Esophagus muscularis mucosa (tissue), 4 donors: ENCODE results near the gene RNF186. TPM values are rescaled to one million over a fixed set of nuclear protein-coding genes. Genes with fewer than 3 reads are reported as not detected.

Experiments used
- DNase-seq: peaks from one replicate; pipeline ENCODE4 v3.0.0-alpha.2; 2017; ENCODE audit errors: extremely low spot score
- H3K27ac ChIP-seq, 4 donors: fragments of 200-600 bp; sonication (generic); replicated peaks in 1 of 4; 1 replicate in 3 of 4; 2 replicates in 1 of 4; pipeline ENCODE4 v1.5.1; 2016 to 2019; ENCODE audit warnings: mild to moderate bottlenecking in 1 of 4
- H3K27me3 ChIP-seq, 4 donors: fragments of 200-600 bp; sonication (generic); one replicate each; pipeline versions ENCODE4 v1.5.1 to v1.6.0; 2016 to 2019
- H3K36me3 ChIP-seq, 4 donors: fragments of 200-600 bp; sonication (generic); one replicate each; pipeline ENCODE4 v1.5.1; 2016 to 2019
- H3K4me1 ChIP-seq, 4 donors: fragments of 200-600 bp; sonication (generic); one replicate each; pipeline ENCODE4 v1.5.1; 2016 to 2019
- H3K4me3 ChIP-seq, 4 donors: fragments of 200-600 bp; sonication (generic); 1 replicate in 2 of 4; 2 replicates in 2 of 4; pipeline ENCODE4 v1.5.1; 2016 to 2019; ENCODE audit warnings: mild to moderate bottlenecking in 4 of 4, moderate library complexity in 1 of 4
- H3K9me3 ChIP-seq, 4 donors: fragments of 200-600 bp; sonication (generic); 1 replicate in 3 of 4; 2 replicates in 1 of 4; pipeline ENCODE4 v1.5.1; 2016 to 2019
- CTCF ChIP-seq, 3 experiments: fragments of 200-600 bp in 2 of 3; fragments of 450-650 bp in 1 of 3; sonication (generic) in 2 of 3; IDR thresholded peaks; one replicate each; pipeline ENCODE4 v1.5.1; 2017 to 2019; ENCODE audit warnings: antibody characterized with exemption in 3 of 3, mild to moderate bottlenecking in 2 of 3, moderate library complexity in 1 of 3
- EP300 ChIP-seq: sonication (generic); formaldehyde crosslinking; IDR thresholded peaks from one replicate; pipeline ENCODE4 v1.6.1; 2017; ENCODE audit warnings: antibody characterized with exemption
- POLR2A ChIP-seq: fragments of 450-650 bp; IDR thresholded peaks from one replicate; pipeline ENCODE4 v1.6.1; 2017; ENCODE audit warnings: antibody characterized with exemption, moderate library complexity, mild to moderate bottlenecking, low read depth
- POLR2AphosphoS5 ChIP-seq, 2 donors: sonication (generic); formaldehyde crosslinking; IDR thresholded peaks; one replicate each; pipeline ENCODE4 v1.6.1; 2017; ENCODE audit warnings: antibody characterized with exemption in 2 of 2
- WGBS: methylation state at CpG from one replicate; pipeline ENCODE4 v1.1.5; 2018; 5-methylcytosine and 5-hydroxymethylcytosine counted together
- intact Hi-C: fragments of 100-400 bp; cut with DNase I; formaldehyde crosslinking; loops from one replicate; pipeline ENCODE4 v1.15.1; 2023
- total RNA-seq, 4 donors: library from RNA; depleted of rRNA; stranded (reverse); fragments of >200 nt; gene quantifications; one replicate each; pipeline versions ENCODE4 v1.1.0 to v1.2.1, GENCODE V29; 2016

RNF186 gene
- total RNA-seq, 4 donors from 2014 or later, result not detected

- TF ChIP-seq POLR2AphosphoS5 (IDR thresholded peaks at IDR 0.05) (no peak), EP300 (no peak), POLR2A (no peak), CTCF (IDR thresholded peaks at IDR 0.05) (no peak)
- WGBS, result 88% methylated on average over 11 of the region's 11 CpGs
- intact Hi-C loops, result no loop called here
Measured at GRCh38 chr1:19780267-19780877, 34.7 kb downstream of the RNF186 start.

GRCh38 chr1:19776933-19777332 is 38.1 kb downstream of the RNF186 start:
- Histone ChIP-seq H3K36me3 (peaks cover 22 to 92% (median 56%) of the 10 kb centered on the region in 4 donors), H3K4me3 (no peak overlapping the region), H3K4me1 (no peaks in the 10 kb centered on the region), H3K27me3 (no peaks in the 10 kb centered on the region), H3K9me3 (no peaks in the 10 kb centered on the region), H3K27ac (no peak overlapping the region)
- no peak for TF ChIP-seq EP300
- TF ChIP-seq POLR2A, result no peak
- TF ChIP-seq CTCF (IDR thresholded peaks at IDR 0.05), result no peak
- no peak for TF ChIP-seq POLR2AphosphoS5 (IDR thresholded peaks at IDR 0.05)
- intact Hi-C loops, result no loop called here
- WGBS, result 98% methylated on average over 4 of the region's 4 CpGs
- DNase-seq, result no peak

More at GRCh38 chr1:19780267-19780877, 34.7 kb downstream of the RNF186 start:
- H3K4me1 ChIP-seq, result no peaks in the 10 kb centered on the region
- no peak overlapping the region for H3K27ac ChIP-seq
- no peaks in the 10 kb centered on the region for H3K27me3 ChIP-seq
- H3K9me3 ChIP-seq, result no peaks in the 10 kb centered on the region
- H3K36me3 ChIP-seq, result peaks cover 22 to 87% (median 47%) of the 10 kb centered on the region in 4 donors
- H3K4me3 ChIP-seq, result no peak overlapping the region
- no peak for DNase-seq

DNA sequence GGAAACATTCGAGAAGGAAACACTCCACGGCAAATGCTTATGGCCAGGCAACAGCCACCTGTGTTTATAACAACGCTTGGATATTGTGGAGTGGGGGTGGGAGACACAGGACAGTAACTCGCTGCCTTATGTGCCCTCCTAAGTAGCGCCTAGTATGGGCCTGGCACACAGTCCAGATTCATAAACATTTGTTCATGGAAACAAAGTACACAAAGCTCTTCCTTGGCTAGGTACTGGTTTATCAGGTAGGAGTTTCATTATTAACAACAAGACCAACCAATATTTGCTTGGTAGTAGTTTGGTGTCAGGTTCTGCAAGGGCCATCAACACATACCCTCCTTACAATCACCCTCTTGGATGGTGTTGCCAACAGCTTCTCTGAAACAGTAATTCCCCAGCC is 38.8 kb downstream of the RNF186 start:
- no peaks in the 10 kb centered on the region for H3K4me1 ChIP-seq
- intact Hi-C loops, result no loop called here
- no peak for DNase-seq
- no peaks in the 10 kb centered on the region for H3K27me3 ChIP-seq
- no peak overlapping the region for H3K4me3 ChIP-seq
- H3K9me3 ChIP-seq, result no peaks in the 10 kb centered on the region
- TF ChIP-seq POLR2AphosphoS5 (IDR thresholded peaks at IDR 0.05) (no peak), POLR2A (no peak), CTCF (IDR thresholded peaks at IDR 0.05) (no peak), EP300 (no peak)
- H3K27ac ChIP-seq, result no peak overlapping the region
- peaks cover 22 to 95% (median 61%) of the 10 kb centered on the region in 4 donors for H3K36me3 ChIP-seq
- 90% methylated on average over 5 of the region's 5 CpGs for WGBS

- Histone ChIP-seq H3K4me3 (no peak overlapping the region), H3K27ac (no peak overlapping the region), H3K9me3 (no peaks in the 10 kb centered on the region), H3K27me3 (no peaks in the 10 kb centered on the region), H3K4me1 (no peaks in the 10 kb centered on the region), H3K36me3 (peaks cover 22 to 99% (median 63%) of the 10 kb centered on the region in 4 donors)
- intact Hi-C loops, result no loop called here
- 92% methylated on average over 9 of the region's 9 CpGs for WGBS
- TF ChIP-seq CTCF (IDR thresholded peaks at IDR 0.05) (no peak), POLR2AphosphoS5 (IDR thresholded peaks at IDR 0.05) (no peak), POLR2A (no peak), EP300 (no peak)
- DNase-seq, result no peak
Measured at GRCh38 chr1:19775831-19776230, 39.3 kb downstream of the RNF186 start.

DNA sequence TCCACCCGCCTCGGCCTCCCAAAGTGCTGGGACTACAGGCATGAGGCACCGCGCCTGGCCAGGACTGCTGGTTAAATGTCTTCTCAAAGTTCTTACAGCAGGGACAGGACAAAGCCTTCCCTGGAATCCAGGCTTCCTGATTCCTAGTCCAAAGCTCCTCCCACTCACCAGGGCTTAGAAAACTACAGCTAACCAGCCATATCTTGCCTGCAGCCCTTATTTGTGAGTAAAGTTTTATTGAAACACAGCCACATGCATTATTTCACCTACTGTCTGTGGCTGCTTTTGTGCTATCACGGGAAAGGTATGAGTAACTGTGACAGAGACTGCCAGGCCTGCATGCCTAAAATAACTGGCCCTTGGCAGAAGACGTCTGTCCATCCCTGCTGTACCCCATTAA is 39.8 kb downstream of the RNF186 start:
- Histone ChIP-seq H3K4me1 (no peaks in the 10 kb centered on the region), H3K4me3 (no peak overlapping the region), H3K27ac (no peak overlapping the region), H3K9me3 (no peaks in the 10 kb centered on the region), H3K27me3 (no peaks in the 10 kb centered on the region), H3K36me3 (peaks cover 17 to 99% (median 64%) of the 10 kb centered on the region in 4 donors)
- TF ChIP-seq POLR2AphosphoS5 (IDR thresholded peaks at IDR 0.05) (no peak), POLR2A (no peak), EP300 (no peak), CTCF (IDR thresholded peaks at IDR 0.05) (no peak)
- 91% methylated on average over 6 of the region's 6 CpGs for WGBS
- intact Hi-C loops, result no loop called here
- DNase-seq, result no peak
